Pancreas (tissue), 10 donors: ENCODE data around the gene SHQ1. TPM values are rescaled to one million over a fixed set of nuclear protein-coding genes. Genes with fewer than 3 reads are reported as not detected.

Experiments used
- ATAC-seq, 4 donors: fragments of 200-7000 bp; cut with Tn5 transposase; one replicate each; pipeline versions ENCODE4 v1.8.0 to v1.9.1; 2020; ENCODE audit warnings: mild to moderate bottlenecking in 4 of 4, moderate library complexity in 4 of 4
- DNase-seq, 6 donors: peaks; one replicate each; pipeline ENCODE4 v3.0.0-alpha.2; 2020
- FAIRE-seq: peaks from 2 replicates; lab custom pipeline; 2012; peaks lifted over from hg19 to GRCh38; lab: Jason Lieb, UNC
- H3K27ac ChIP-seq, 4 donors: fragments of 200-600 bp; sonication (generic); 1 replicate in 3 of 4; 2 replicates in 1 of 4; pipeline versions ENCODE4 v1.5.0 to v1.8.0; 2020
- H3K27me3 ChIP-seq, 4 donors: fragments of 200-600 bp; one replicate each; pipeline ENCODE4 v1.8.0; 2021
- H3K36me3 ChIP-seq, 3 donors: fragments of 200-600 bp; sonication (generic) in 1 of 3; one replicate each; pipeline versions ENCODE4 v1.5.0 to v1.8.0; 2020 to 2021
- H3K4me1 ChIP-seq, 3 donors: fragments of 200-600 bp; one replicate each; pipeline ENCODE4 v1.8.0; 2021
- H3K4me3 ChIP-seq, 4 donors: fragments of 200-600 bp; sonication (generic) in 2 of 4; one replicate each; pipeline versions ENCODE4 v1.5.0 to v1.8.0; 2020 to 2021
- H3K9me3 ChIP-seq, 4 donors: fragments of 200-600 bp; one replicate each; pipeline ENCODE4 v1.8.0; 2021
- WGBS, 2 donors: extraction: QIAGEN DNeasy Blood & Tissue Kit; methylation state at CpG; one replicate each; pipeline ENCODE4 v1.1.7; 2013; 5-methylcytosine and 5-hydroxymethylcytosine counted together
- intact Hi-C, 3 donors: fragments of 100-400 bp; cut with DNase I; formaldehyde crosslinking; loops; one replicate each; pipeline versions ENCODE4 v1.11.1 to v1.14.2; 2022
- polyA plus RNA-seq, 2 donors: library from polyadenylated mRNA; stranded (reverse); fragments of 200-250 nt; gene quantifications; one replicate each; pipeline ENCODE4 v1.2.3, GENCODE V29; 2013
- total RNA-seq, 6 donors: library from RNA; stranded (reverse); fragmentation: NEBNext Ultra II Directional in 4 of 6; extraction: Animal tissue kit (Norgen Biotek cat#: 25700) in 4 of 6; gene quantifications; one replicate each; pipeline versions ENCODE4 v1.2.1 to v1.2.4, GENCODE V29; 2021 to 2023
- TF ChIP-seq, protein P1 (sequence below), 4 donors: fragments of 200-600 bp; sonication (generic) in 3 of 4; IDR thresholded peaks; one replicate each; pipeline versions ENCODE4 v1.5.0 to v1.8.0; 2021; ENCODE audit warnings: antibody characterized with exemption in 4 of 4
- donor health status: healthy with polysubstance abuse.
- donor health status: DM: no; HTN: no; CAD: no; lungs with moderate emphysema.
- donor health status: DM: no; HTN: no; CAD: no.
- donor health status: control.
- donor health status: control.
- donor health status: Bipolar disorder and iron deficiency.
- donor health status: DM: yes; HTN: yes; CAD: no.
- donor health status: DM: no; HTN: no; CAD: no.
- donor health status: DM: no; HTN: no; CAD: no.
- donor health status: DM: yes; HTN: yes; CAD: no.

SHQ1 gene
- total and polyA plus RNA-seq, 8 donors: 4.1 to 13.4 (median 7.9) TPM

DNA sequence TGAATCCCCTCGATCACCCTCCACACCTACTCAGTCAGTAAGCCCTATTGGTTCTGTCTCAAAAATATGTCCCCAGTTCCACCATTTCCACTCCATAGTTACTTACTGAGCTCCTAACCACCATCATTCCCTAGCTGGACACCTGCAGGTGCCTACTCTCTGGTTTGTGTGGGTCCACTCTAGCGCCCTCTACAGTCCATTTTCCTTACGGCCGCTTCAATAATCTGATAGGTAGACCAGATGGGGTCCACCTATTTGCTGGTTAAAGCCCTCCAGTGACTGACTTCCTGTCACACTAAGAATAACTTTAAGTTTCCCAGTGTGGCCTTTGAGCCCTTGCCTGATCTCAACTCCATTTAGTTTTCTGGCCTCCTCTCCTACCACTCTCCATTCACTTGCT lies 44.6 kb upstream of the SHQ1 start:
- ATAC-seq (no peak), DNase-seq (no peak), FAIRE-seq (no peak)
- no peaks in the 10 kb centered on the region for H3K9me3 ChIP-seq
- no peak overlapping the region for H3K4me3 ChIP-seq
- H3K4me1 ChIP-seq: no peaks in the 10 kb centered on the region
- WGBS, 2 donors: 59 to 71% methylated on average over 4 of the region's 4 CpGs
- no peak overlapping the region for H3K27ac ChIP-seq
- H3K36me3 ChIP-seq: no peaks in the 10 kb centered on the region
- no peaks in the 10 kb centered on the region for H3K27me3 ChIP-seq
- intact Hi-C loops: no loop called here
- TF ChIP-seq, protein P1, sequence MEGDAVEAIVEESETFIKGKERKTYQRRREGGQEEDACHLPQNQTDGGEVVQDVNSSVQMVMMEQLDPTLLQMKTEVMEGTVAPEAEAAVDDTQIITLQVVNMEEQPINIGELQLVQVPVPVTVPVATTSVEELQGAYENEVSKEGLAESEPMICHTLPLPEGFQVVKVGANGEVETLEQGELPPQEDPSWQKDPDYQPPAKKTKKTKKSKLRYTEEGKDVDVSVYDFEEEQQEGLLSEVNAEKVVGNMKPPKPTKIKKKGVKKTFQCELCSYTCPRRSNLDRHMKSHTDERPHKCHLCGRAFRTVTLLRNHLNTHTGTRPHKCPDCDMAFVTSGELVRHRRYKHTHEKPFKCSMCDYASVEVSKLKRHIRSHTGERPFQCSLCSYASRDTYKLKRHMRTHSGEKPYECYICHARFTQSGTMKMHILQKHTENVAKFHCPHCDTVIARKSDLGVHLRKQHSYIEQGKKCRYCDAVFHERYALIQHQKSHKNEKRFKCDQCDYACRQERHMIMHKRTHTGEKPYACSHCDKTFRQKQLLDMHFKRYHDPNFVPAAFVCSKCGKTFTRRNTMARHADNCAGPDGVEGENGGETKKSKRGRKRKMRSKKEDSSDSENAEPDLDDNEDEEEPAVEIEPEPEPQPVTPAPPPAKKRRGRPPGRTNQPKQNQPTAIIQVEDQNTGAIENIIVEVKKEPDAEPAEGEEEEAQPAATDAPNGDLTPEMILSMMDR (IDR thresholded peaks at IDR 0.05): no peak

DNA sequence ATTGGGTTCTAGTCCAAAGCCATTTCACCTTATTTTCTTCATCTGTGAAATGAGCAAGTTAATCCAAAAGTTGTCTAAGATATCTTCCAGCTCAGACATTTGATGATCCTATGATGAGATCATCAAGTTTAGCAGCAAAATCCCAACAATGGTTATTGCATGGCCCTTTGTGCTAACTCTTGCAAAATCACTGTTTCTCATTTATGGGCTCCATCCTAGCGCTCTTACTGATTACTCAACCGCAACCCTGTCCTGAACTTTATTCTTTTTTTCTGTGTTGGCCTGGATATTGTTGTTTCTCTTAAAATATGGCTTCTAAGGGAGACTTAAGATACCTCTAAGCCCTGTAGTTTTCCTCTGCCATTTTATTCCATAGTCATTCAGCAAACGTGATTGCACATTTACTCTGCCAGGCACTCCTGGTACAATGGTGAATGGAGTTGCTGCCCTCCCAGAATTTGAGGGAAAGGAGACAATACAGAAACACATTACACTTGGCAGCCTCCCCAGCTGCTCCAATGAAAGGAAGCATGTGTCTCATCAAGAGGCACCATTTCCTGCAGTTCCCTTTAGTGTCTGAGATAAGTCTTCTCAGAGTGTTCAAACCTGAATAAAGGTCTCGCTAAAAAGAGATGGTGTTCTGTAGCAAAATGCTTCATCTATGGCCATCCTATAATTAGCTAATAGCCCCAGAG lies 44.0 kb upstream of the SHQ1 start:
- TF ChIP-seq, protein P1 (IDR thresholded peaks at IDR 0.05): no peak
- 82 to 85% methylated on average over 4 of the region's 4 CpGs for WGBS, 2 donors
- FAIRE-seq: no peak
- Histone ChIP-seq H3K27ac (peak overlapping the region in 1 of 4 donors; percentile 14), H3K9me3 (no peaks in the 10 kb centered on the region), H3K4me3 (no peak overlapping the region), H3K27me3 (no peaks in the 10 kb centered on the region), H3K4me1 (peaks cover 0 to 4% (median 0%) of the 10 kb centered on the region in 3 donors), H3K36me3 (no peaks in the 10 kb centered on the region)
- no peak for DNase-seq
- intact Hi-C loops: no loop called here
- ATAC-seq: peak in 1 of 4 donors; percentile 12

DNA sequence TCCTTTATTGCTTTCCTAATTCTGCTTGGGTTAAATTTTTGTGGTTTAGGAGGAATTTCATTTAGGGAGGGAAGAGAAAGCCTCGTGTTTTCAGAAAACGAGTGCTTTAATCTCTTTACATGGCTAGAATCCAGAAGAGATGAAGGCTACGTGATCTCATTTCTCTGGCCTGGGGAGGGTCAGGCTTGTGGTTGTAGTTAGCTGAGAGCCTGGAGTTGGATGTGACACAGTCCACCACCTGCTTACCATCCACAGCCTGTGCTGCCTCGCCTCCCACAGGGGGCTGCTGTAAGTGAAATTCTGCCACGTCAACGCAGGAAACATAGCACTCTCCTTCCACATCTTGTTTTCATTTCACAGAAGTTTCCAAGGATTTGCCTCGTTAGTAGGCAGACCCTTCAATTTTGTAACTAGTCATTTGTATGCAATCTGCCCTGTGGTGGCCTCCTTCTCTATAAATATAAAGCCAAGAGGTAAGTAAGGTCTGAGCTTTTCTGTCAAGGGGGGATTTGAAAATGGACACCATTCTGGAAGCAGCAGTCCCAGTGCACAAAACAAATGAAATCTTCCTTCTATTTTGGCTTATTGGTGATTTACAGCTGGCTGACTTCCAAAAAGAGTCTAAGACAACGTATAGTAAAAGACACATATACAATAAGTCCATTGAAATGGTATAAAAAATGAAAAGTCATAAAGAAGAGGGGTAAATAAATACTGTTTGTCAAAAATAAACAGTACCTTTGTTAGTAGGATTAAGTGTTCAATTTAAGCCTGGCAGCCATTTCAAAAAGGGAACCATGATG lies 43.0 kb upstream of the SHQ1 start:
- Histone ChIP-seq H3K27ac (peak overlapping the region in 1 of 4 donors; percentile 14), H3K27me3 (no peaks in the 10 kb centered on the region), H3K4me3 (no peak overlapping the region), H3K4me1 (peaks cover 0 to 11% (median 0%) of the 10 kb centered on the region in 3 donors), H3K9me3 (no peaks in the 10 kb centered on the region), H3K36me3 (no peaks in the 10 kb centered on the region)
- TF ChIP-seq, protein P1 (IDR thresholded peaks at IDR 0.05): no peak
- ATAC-seq (peak in 2 of 4 donors; percentile 17 to 43), FAIRE-seq (no peak), DNase-seq (peak in 1 of 6 donors; percentile 21)
- intact Hi-C loops: no loop called here
- WGBS, 2 donors: 37 to 39% methylated on average over 8 of the region's 8 CpGs

DNA sequence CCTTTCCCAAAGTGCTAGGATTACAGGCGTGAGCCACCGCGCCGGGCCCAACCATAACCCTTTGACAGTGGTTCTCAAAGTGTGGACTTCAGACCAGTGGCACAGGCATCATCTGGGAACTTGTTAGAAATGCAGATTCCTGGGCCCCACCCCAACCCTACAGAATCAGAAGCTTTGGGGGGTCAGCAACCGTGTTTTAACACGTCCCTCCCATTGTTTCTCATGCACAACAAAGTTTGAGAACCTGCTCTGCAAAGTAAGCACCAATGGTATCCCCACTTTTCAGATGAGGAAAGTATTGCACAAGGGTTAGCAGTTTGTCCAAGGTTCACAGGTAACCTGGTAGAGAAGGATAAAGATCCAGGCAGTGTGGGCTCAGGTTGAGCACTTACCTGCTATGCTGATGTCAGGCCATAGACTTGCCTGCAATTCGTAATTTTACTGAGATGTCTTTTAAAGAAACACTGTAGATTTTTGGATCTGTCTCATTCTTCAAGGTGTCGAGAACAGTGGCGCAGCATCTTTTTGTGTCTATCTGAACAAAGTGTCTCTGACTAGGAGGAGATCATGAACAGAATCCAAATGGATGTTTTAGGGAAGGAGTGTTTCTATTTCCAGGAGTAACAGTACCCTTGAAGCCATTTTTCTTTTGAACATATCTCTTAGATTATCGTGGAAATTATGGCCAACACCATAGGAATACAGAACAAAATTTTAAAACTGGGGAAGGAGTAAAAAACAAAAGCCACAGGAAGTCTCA lies 42.1 kb upstream of the SHQ1 start:
- TF ChIP-seq, protein P1 (IDR thresholded peaks at IDR 0.05): no peak
- ATAC-seq (no peak), FAIRE-seq (no peak), DNase-seq (no peak)
- no peak overlapping the region for H3K4me3 ChIP-seq
- intact Hi-C loops: no loop called here
- no peaks in the 10 kb centered on the region for H3K27me3 ChIP-seq
- H3K27ac ChIP-seq: peak overlapping the region in 1 of 4 donors; percentile 14
- no peaks in the 10 kb centered on the region for H3K36me3 ChIP-seq
- H3K9me3 ChIP-seq: no peaks in the 10 kb centered on the region
- peaks cover 0 to 11% (median 0%) of the 10 kb centered on the region in 3 donors for H3K4me1 ChIP-seq
- WGBS, 2 donors: 89% methylated on average over 10 of the region's 10 CpGs
